Thymus (tissue), 11 donors: ENCODE data around the gene UBC. TPM values are rescaled to one million over a fixed set of nuclear protein-coding genes. Genes with fewer than 3 reads are reported as not detected.
"Not testable (repeated sequence)": the region's sequence is repeated elsewhere in the genome, so short reads cannot be mapped to it uniquely, and the experiment has no call there.

Experiments
- DNase-seq, 9 donors: peaks; one replicate each; pipeline ENCODE4 v3.0.0-alpha.2; 2013; ENCODE audit warnings: low spot score in 9 of 9, low read depth in 6 of 9, missing footprints in 1 of 9
- H3K27ac ChIP-seq, 2 donors: one replicate each; pipeline ENCODE4 v1.5.1; 2013; ENCODE audit warnings: control low read depth in 1 of 2, low read depth in 1 of 2, low read length in 1 of 2, mild to moderate bottlenecking in 1 of 2, moderate library complexity in 1 of 2
- H3K27me3 ChIP-seq, 2 donors: one replicate each; pipeline ENCODE4 v1.5.1; 2013; ENCODE audit warnings: low read length in 1 of 2; ENCODE audit not compliant: control insufficient read depth in 2 of 2, insufficient read depth in 1 of 2
- H3K36me3 ChIP-seq, 2 donors: one replicate each; pipeline ENCODE4 v1.5.1; 2013; ENCODE audit warnings: low read length in 1 of 2, mild to moderate bottlenecking in 1 of 2, moderate library complexity in 1 of 2; ENCODE audit not compliant: control insufficient read depth in 2 of 2, insufficient read depth in 2 of 2
- H3K4me1 ChIP-seq, 2 donors: one replicate each; pipeline ENCODE4 v1.5.1; 2013; ENCODE audit warnings: low read length in 2 of 2; ENCODE audit not compliant: control insufficient read depth in 2 of 2, insufficient read depth in 2 of 2
- H3K4me3 ChIP-seq, 2 donors: one replicate each; pipeline ENCODE4 v1.5.1; 2013; ENCODE audit warnings: low read length in 2 of 2, control low read depth in 1 of 2, mild to moderate bottlenecking in 1 of 2
- H3K9me3 ChIP-seq, 2 donors: one replicate each; pipeline ENCODE4 v1.5.1; 2013; ENCODE audit warnings: low read length in 1 of 2, mild to moderate bottlenecking in 1 of 2; ENCODE audit not compliant: control insufficient read depth in 2 of 2, insufficient read depth in 1 of 2
- WGBS: extraction: QIAGEN DNeasy Blood & Tissue Kit; methylation state at CpG from one replicate; pipeline ENCODE4 v1.1.7; 2013; 5-methylcytosine and 5-hydroxymethylcytosine counted together
- polyA plus RNA-seq: library from polyadenylated mRNA; stranded (reverse); fragments of 200-250 nt; gene quantifications from one replicate; pipeline ENCODE4 v1.2.3, GENCODE V29; 2013
- total RNA-seq: library from RNA; stranded (reverse); fragments of 120-200 nt; gene quantifications from one replicate; pipeline ENCODE4 v1.2.4, GENCODE V29; 2013
- donor health status: healthy.

UBC gene
- total and polyA plus RNA-seq, 2 donors = 824 to 1,037 TPM

GRCh38 chr12:124912529-124913287 is 1.7 kb downstream of the UBC start:
- not testable (repeated sequence) for H3K4me3 ChIP-seq, H3K9me3 ChIP-seq, DNase-seq, H3K27ac ChIP-seq, H3K27me3 ChIP-seq
- peaks cover 31 to 32% of the 10 kb centered on the region in 2 donors for H3K36me3 ChIP-seq
- WGBS = 95% methylated on average over 21 of the region's 21 CpGs
- H3K4me1 ChIP-seq = peaks cover 22 to 34% of the 10 kb centered on the region in 2 donors

GRCh38 chr12:124911521-124911920 is 2.9 kb downstream of the UBC start:
- DNase-seq, H3K27me3 ChIP-seq, H3K9me3 ChIP-seq, H3K27ac ChIP-seq, H3K4me3 ChIP-seq: not testable (repeated sequence)
- 97% methylated on average over 6 of the region's 6 CpGs for WGBS
- Histone ChIP-seq H3K4me1 (peaks cover 17 to 23% of the 10 kb centered on the region in 2 donors), H3K36me3 (peaks cover 31 to 32% of the 10 kb centered on the region in 2 donors)

GRCh38 chr12:124910561-124911478 is 3.6 kb downstream of the UBC start:
- no peaks in the 10 kb centered on the region for H3K27me3 ChIP-seq
- H3K4me3 ChIP-seq = peak overlapping the region in 1 of 2 donors; percentile 5
- H3K36me3 ChIP-seq = peaks cover 31 to 32% of the 10 kb centered on the region in 2 donors
- H3K27ac ChIP-seq = no peak overlapping the region
- peaks cover 13 to 19% of the 10 kb centered on the region in 2 donors for H3K4me1 ChIP-seq
- 91% methylated on average over 9 of the region's 9 CpGs for WGBS
- no peaks in the 10 kb centered on the region for H3K9me3 ChIP-seq
- DNase-seq = no peak

GRCh38 chr12:124909831-124910560 is 4.5 kb downstream of the UBC start:
- peaks cover 31 to 32% of the 10 kb centered on the region in 2 donors for H3K36me3 ChIP-seq
- DNase-seq = no peak
- H3K27me3 ChIP-seq = no peaks in the 10 kb centered on the region
- no peak overlapping the region for H3K27ac ChIP-seq
- no peak overlapping the region for H3K4me3 ChIP-seq
- H3K9me3 ChIP-seq = no peaks in the 10 kb centered on the region
- H3K4me1 ChIP-seq = peaks cover 8 to 13% of the 10 kb centered on the region in 2 donors
- WGBS = 89% methylated on average over 8 of the region's 8 CpGs

- Histone ChIP-seq H3K4me1 (peaks cover 8 to 12% of the 10 kb centered on the region in 2 donors), H3K27me3 (no peaks in the 10 kb centered on the region), H3K4me3 (no peak overlapping the region), H3K27ac (no peak overlapping the region), H3K36me3 (peaks cover 13 to 17% of the 10 kb centered on the region in 2 donors), H3K9me3 (no peaks in the 10 kb centered on the region)
- 0% methylated on average over 2 of the region's 2 CpGs for WGBS
- DNase-seq = peak in 8 of 9 donors; percentile 86 to 97 (median 96)
Measured at GRCh38 chr12:124906606-124907261, 7.7 kb downstream of the UBC start.

GRCh38 chr12:124904306-124905098 is 9.9 kb downstream of the UBC start:
- 76% methylated on average over 15 of the region's 15 CpGs for WGBS
- Histone ChIP-seq H3K9me3 (no peaks in the 10 kb centered on the region), H3K27me3 (no peaks in the 10 kb centered on the region), H3K27ac (peak overlapping the region in 1 of 2 donors; percentile 26), H3K4me3 (no peak overlapping the region), H3K4me1 (peaks cover 0 to 5% of the 10 kb centered on the region in 2 donors), H3K36me3 (no peaks in the 10 kb centered on the region)
- no peak for DNase-seq

- Histone ChIP-seq H3K27me3 (no peaks in the 10 kb centered on the region), H3K27ac (no peak overlapping the region), H3K36me3 (no peaks in the 10 kb centered on the region), H3K9me3 (no peaks in the 10 kb centered on the region), H3K4me1 (peaks cover 5 to 12% of the 10 kb centered on the region in 2 donors), H3K4me3 (no peak overlapping the region)
- WGBS = 97% methylated on average over 6 of the region's 6 CpGs
- DNase-seq = no peak
Measured at GRCh38 chr12:124902916-124903315, 11.5 kb downstream of the UBC start.

GRCh38 chr12:124901003-124901402 is 13.4 kb downstream of the UBC start:
- WGBS = 79% methylated on average over 3 of the region's 3 CpGs
- H3K4me1 ChIP-seq = peaks cover 5 to 12% of the 10 kb centered on the region in 2 donors

More at GRCh38 chr12:124901003-124901402, 13.4 kb downstream of the UBC start:
- no peaks in the 10 kb centered on the region for H3K36me3 ChIP-seq
- DNase-seq = no peak
- H3K27ac ChIP-seq = no peak overlapping the region
- H3K9me3 ChIP-seq = no peaks in the 10 kb centered on the region
- no peak overlapping the region for H3K4me3 ChIP-seq
- H3K27me3 ChIP-seq = no peaks in the 10 kb centered on the region
